ENCODE data around the gene MSX1. TPM values are rescaled to one million over a fixed set of nuclear protein-coding genes. Genes with fewer than 3 reads are reported as not detected.

The MSX1 gene
- 44.9 to 50.3 TPM (median 46.0 TPM) in 3 replicates for total RNA-seq

DNA sequence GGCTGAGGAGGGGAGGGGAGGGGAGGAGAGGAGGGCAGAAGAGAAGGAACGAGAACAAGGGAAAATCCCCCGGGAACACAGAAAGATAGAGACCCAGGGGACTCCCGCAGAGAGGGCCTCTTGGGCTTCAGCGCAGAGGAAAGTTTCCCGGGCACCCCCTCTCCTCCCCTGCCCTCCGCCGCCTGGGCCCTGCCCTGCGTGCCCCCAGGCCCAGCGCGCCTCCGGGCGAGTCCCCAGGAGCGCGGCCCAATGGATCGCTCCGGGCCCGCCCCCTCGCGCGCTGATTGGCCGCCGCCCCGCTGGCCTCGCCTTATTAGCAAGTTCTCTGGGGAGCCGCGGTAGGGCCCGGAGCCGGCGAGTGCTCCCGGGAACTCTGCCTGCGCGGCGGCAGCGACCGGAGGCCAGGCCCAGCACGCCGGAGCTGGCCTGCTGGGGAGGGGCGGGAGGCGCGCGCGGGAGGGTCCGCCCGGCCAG, at the start of gene MSX1:
TSS of gene MSX1 (plus strand) at position 341 of the 474 bp plus-strand sequence. CDS start 235 bp downstream, outside the sequence.
- peak within 1 kb of the TSS; percentile 97 for H3K4me3 Mint-ChIP-seq
- H3K4me1 Mint-ChIP-seq, result peaks cover 67% of the 10 kb centered on the region
- peak within 1 kb of the TSS; percentile 96 for H3K27ac Mint-ChIP-seq
- H3K9me3 Mint-ChIP-seq, result no peaks in the 10 kb centered on the region
- TF ChIP-seq, protein P1, sequence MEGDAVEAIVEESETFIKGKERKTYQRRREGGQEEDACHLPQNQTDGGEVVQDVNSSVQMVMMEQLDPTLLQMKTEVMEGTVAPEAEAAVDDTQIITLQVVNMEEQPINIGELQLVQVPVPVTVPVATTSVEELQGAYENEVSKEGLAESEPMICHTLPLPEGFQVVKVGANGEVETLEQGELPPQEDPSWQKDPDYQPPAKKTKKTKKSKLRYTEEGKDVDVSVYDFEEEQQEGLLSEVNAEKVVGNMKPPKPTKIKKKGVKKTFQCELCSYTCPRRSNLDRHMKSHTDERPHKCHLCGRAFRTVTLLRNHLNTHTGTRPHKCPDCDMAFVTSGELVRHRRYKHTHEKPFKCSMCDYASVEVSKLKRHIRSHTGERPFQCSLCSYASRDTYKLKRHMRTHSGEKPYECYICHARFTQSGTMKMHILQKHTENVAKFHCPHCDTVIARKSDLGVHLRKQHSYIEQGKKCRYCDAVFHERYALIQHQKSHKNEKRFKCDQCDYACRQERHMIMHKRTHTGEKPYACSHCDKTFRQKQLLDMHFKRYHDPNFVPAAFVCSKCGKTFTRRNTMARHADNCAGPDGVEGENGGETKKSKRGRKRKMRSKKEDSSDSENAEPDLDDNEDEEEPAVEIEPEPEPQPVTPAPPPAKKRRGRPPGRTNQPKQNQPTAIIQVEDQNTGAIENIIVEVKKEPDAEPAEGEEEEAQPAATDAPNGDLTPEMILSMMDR (IDR thresholded peaks at IDR 0.05; ENCODE audit: unreplicated experiment), result no peak
- H3K36me3 Mint-ChIP-seq, result peaks cover 20% of the 10 kb centered on the region
- DNase-seq (ENCODE audit: low spot score in 2 of 2, unreplicated experiment in 2 of 2), result peak; percentile 85 to 90
- H3K27me3 Mint-ChIP-seq (ENCODE audit: low read depth), result peaks cover 33% of the 10 kb centered on the region

GRCh38 chr4:4810092-4810774, 49.2 kb upstream of the MSX1 start:
- no peak overlapping the region for H3K4me3 Mint-ChIP-seq
- DNase-seq (ENCODE audit: low spot score in 2 of 2, unreplicated experiment in 2 of 2), result no peak
- peaks cover 19% of the 10 kb centered on the region for H3K4me1 Mint-ChIP-seq
- no peaks in the 10 kb centered on the region for H3K9me3 Mint-ChIP-seq
- peak overlapping the region; percentile 36 for H3K27ac Mint-ChIP-seq
- peaks cover 15% of the 10 kb centered on the region for H3K27me3 Mint-ChIP-seq (ENCODE audit: low read depth)
- H3K36me3 Mint-ChIP-seq, result no peaks in the 10 kb centered on the region
- TF ChIP-seq, protein P1 (IDR thresholded peaks at IDR 0.05; ENCODE audit: unreplicated experiment), result no peak

DNA sequence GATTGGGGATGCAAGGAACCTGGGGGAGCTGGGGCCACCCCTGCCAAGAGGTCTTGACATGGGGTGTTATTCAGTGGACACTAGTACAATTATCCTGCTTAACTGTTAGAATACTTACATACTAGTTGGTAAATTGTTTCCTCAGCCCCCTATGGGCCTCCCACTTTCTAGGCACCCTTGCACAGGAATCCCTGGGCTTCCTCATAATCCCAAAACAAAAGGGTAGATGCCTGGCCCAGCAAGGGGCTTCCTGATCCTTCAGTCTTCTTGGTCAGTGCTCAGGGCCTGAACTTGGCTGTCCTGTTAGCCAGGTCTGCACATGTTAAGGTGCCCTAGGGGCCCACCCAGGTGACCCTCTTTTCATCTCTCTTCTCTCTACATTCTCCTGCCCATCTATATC, 48.7 kb upstream of the MSX1 start:
- Mint-ChIP-seq H3K27ac (no peak overlapping the region), H3K9me3 (no peaks in the 10 kb centered on the region), H3K4me3 (no peak overlapping the region), H3K27me3 (ENCODE audit: low read depth) (peaks cover 15% of the 10 kb centered on the region), H3K4me1 (peaks cover 15% of the 10 kb centered on the region), H3K36me3 (no peaks in the 10 kb centered on the region)
- DNase-seq (ENCODE audit: low spot score in 2 of 2, unreplicated experiment in 2 of 2), result no peak
- TF ChIP-seq, protein P1 (IDR thresholded peaks at IDR 0.05; ENCODE audit: unreplicated experiment), result no peak

DNA sequence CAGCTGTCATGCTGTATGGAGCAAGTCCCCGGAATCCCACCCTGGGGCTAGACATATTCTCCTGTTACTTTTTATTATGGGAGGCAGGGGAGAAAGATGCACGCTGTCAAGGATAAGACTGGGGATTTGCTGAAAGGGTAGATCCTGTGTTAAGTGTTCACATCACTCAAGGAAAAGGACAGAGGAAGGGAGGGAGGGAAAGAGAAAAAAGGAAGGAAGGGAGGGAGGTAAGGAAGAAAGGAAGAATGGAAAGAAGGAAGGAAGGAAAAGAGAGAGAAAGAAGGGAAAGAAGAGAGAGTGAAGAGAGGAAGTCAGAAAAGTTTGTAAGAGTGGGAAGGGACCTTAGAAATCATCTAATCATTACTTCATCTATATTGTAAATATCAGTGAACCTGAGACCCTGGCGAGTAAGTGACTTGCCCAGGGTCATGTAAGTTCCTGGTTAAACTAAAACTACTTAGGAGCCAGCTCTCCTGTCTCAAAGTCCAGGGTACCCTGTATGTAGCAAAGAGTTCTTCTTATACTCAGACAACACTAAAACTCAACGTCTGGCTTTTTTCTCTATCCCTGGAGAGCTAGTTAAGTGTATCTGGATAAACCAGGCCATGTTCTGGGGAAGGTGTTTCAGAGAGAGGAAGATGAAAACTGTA, 47.2 kb upstream of the MSX1 start:
- H3K27me3 Mint-ChIP-seq (ENCODE audit: low read depth), result peaks cover 15% of the 10 kb centered on the region

DNA sequence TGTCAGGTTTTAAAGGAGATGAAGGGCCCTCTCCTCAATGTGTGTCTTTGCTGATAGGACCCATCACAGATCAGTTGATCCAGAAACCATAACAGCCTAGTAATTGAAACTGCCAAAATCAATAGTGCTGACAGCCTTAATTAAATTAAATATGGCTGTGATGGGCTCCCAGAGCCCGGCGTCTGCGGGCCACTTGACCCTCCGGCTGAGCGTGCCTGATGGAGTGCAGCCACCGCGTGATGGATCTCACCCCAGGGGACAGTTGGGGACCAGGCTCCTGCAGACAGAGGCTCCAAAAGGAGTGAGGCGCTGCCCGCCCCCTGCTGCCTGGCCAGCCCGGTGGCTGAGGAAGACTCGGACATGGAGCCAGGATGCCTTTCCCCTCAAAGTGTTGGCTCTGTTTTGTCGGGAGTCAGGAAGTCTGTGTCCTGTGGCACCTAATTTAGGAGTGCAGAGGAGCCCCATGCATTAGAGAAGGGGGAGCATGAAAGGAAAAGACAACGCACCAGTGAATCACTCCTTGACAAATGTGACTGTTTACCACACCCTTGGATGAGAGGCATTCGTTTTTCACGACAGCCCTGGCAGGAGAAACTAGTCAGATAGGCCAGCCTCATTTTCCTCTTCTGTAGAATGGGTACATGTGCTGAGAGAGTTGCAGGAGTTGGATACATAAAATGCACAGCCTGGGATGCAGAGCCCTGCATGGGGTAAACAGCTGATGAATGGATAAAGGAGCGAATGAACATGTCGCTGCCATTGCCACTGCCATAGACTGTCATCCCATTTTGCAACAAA, 40.9 kb upstream of the MSX1 start:
- no peak overlapping the region for H3K27ac Mint-ChIP-seq
- H3K9me3 Mint-ChIP-seq, result peaks cover 14% of the 10 kb centered on the region
- peaks cover 6% of the 10 kb centered on the region for H3K4me1 Mint-ChIP-seq
- peaks cover 4% of the 10 kb centered on the region for H3K27me3 Mint-ChIP-seq (ENCODE audit: low read depth)
- peaks cover 8% of the 10 kb centered on the region for H3K36me3 Mint-ChIP-seq
- no peak for DNase-seq (ENCODE audit: low spot score in 2 of 2, unreplicated experiment in 2 of 2)
- TF ChIP-seq, protein P1 (IDR thresholded peaks at IDR 0.05; ENCODE audit: unreplicated experiment), result no peak
- H3K4me3 Mint-ChIP-seq, result no peak overlapping the region

More for the DNA sequence above, 47.2 kb upstream of the MSX1 start:
- TF ChIP-seq, protein P1 (IDR thresholded peaks at IDR 0.05; ENCODE audit: unreplicated experiment), result no peak
- H3K9me3 Mint-ChIP-seq, result peaks cover 3% of the 10 kb centered on the region
- DNase-seq (ENCODE audit: low spot score in 2 of 2, unreplicated experiment in 2 of 2), result no peak
- H3K4me3 Mint-ChIP-seq, result no peak overlapping the region
- H3K27ac Mint-ChIP-seq, result no peak overlapping the region
- no peaks in the 10 kb centered on the region for H3K36me3 Mint-ChIP-seq
- peaks cover 15% of the 10 kb centered on the region for H3K4me1 Mint-ChIP-seq
